ENCODE measurements around the gene CHKB. TPM values are rescaled to one million over a fixed set of nuclear protein-coding genes. Genes with fewer than 3 reads are reported as not detected.

The CHKB gene
- total and polyA plus RNA-seq, 2 of the 8 experiments (the other 6 are each of a cell fraction or from before 2014, with no cell fraction given), result 27.9 to 42.2 TPM

DNA sequence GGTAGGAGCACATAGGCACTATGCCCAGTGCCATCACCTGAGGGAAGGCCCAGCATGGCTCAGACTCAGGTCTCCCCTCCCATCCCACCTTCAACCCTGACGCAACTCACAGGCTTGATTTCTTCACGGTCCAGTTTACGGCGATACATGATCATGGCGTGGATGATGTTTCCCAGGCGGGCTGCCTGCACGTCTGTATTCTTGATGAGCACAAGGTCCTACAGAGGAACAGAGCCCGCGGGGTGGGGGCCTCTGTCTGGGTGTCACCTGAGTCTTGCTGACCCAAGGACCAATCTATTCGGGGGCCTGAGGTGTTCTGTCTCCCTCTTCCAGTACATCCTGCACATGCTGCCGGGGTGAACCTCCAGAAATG, 8.3 kb downstream of the CHKB start:
- Histone ChIP-seq H3K4ac (replicated peaks; ENCODE audit: insufficient read length, low read depth, low read length) (no peak overlapping the region), H2AFZ (ENCODE audit: low read length) (no peak overlapping the region), H3K36me3 (ENCODE audit: control insufficient read depth in 2 of 4, insufficient read depth in 4 of 4, low read length in 3 of 4) (peaks cover 10 to 30% (median 22%) of the 10 kb centered on the region in 4 experiments; a peak in 7 of 8 replicates), H3K79me1 (ENCODE audit: low read depth, low read length) (no peaks in the 10 kb centered on the region), H3K18ac (ENCODE audit: extremely low read depth, low read length) (no peak overlapping the region), H3K14ac (ENCODE audit: insufficient read length) (no peak overlapping the region), H3K23ac (ENCODE audit: insufficient read length) (no peak overlapping the region), H4K91ac (replicated peaks; ENCODE audit: insufficient read length, low read length) (no peak overlapping the region), H4K8ac (ENCODE audit: extremely low read depth, insufficient read depth, low read length) (no peak overlapping the region), H3K9me3 (ENCODE audit: insufficient read depth in 2 of 2, low read depth in 1 of 2, low read length in 1 of 2) (no peaks in the 10 kb centered on the region), H2BK20ac (ENCODE audit: low read length) (no peak overlapping the region), H2BK15ac (ENCODE audit: low read length) (no peak overlapping the region), H4K20me1 (replicated peaks in 1 of 2; ENCODE audit: control insufficient read depth in 1 of 2, insufficient read depth in 2 of 2, low read length in 2 of 2) (peaks cover 5 to 21% of the 10 kb centered on the region in 2 experiments), H2BK5ac (ENCODE audit: low read depth, low read length) (no peak overlapping the region), H3K27ac (ENCODE audit: low read depth, low read length) (no peak overlapping the region), H3K4me1 (replicated peaks in 1 of 4; ENCODE audit: control insufficient read depth in 3 of 4, insufficient read depth in 4 of 4, low read length in 3 of 4) (no peaks in the 10 kb centered on the region), H3K23me2 (ENCODE audit: low read depth, low read length) (no peaks in the 10 kb centered on the region), H4K5ac (ENCODE audit: insufficient read length, low read depth, low read length) (no peak overlapping the region), H3K4me2 (ENCODE audit: insufficient read depth in 1 of 2, low read depth in 2 of 2, low read length in 2 of 2) (no peak overlapping the region), H3K27me3 (replicated peaks in 1 of 4; ENCODE audit: control insufficient read depth in 3 of 4, extremely low read depth in 1 of 4, insufficient read depth in 3 of 4, low read length in 3 of 4) (no peaks in the 10 kb centered on the region), H2BK120ac (replicated peaks; ENCODE audit: low read depth, low read length) (no peak overlapping the region), H3K9ac (replicated peaks in 1 of 4; ENCODE audit: extremely low read depth in 1 of 4, low read depth in 3 of 4, low read length in 3 of 4) (no peak overlapping the region), H3K79me2 (ENCODE audit: control insufficient read depth in 1 of 2, insufficient read depth in 2 of 2, low read length in 2 of 2) (no peaks in the 10 kb centered on the region), H2BK12ac (ENCODE audit: low read depth, low read length) (no peak overlapping the region), H3K4me3 (ENCODE audit: extremely low read depth in 1 of 4, insufficient read depth in 2 of 4, low read depth in 3 of 4, low read length in 4 of 4) (no peak overlapping the region), H3K56ac (replicated peaks; ENCODE audit: insufficient read length, low read depth, low read length) (no peak overlapping the region), H2AK5ac (ENCODE audit: low read depth, low read length) (no peak overlapping the region)
- FAIRE-seq, result no peak
- no peak for TF ChIP-seq RBBP5 (IDR thresholded peaks at IDR 0.05; ENCODE audit: borderline replicate concordance, low read depth, low read length)
- CTCF ChIA-PET (ENCODE audit: partially characterized antibody), result interaction anchor here (0.6 to 8.1 kb wide), 13 partner anchors 10 to 128 kb away, joined by 3 to 84 read pairs (median 4); partner anchors contain the start of gene SYCE3
- 85% methylated on average over 11 of the region's 11 CpGs; no CpG with 5 or more reads in 1 of the 2 experiments for WGBS, 2 experiments (ENCODE audit: extremely low coverage in 1 of 2, insufficient coverage in 1 of 2, insufficient read length in 1 of 2, insufficient replicate concordance in 2 of 2, low coverage in 1 of 2, low lambda C conversion rate in 2 of 2, missing lambda C conversion rate in 1 of 2)
- no peak for DNase-seq (ENCODE audit: low read depth in 1 of 2, low spot score in 2 of 2)
- POLR2A ChIA-PET (ENCODE audit: partially characterized antibody), result interaction anchor here (1.1 to 5.4 kb wide), 2 partner anchors 10 to 24 kb away, joined by 3 to 37 read pairs; partner anchors contain the start of gene SYCE3
